GM21360 (cell line): Measurements from ENCODE around the gene KIF24.
"Not testable (repeated sequence)": the region's sequence is repeated elsewhere in the genome, so short reads cannot be mapped to it uniquely, and the experiment has no call there.

ENCODE experiments used
- ATAC-seq: cut with Tn5 transposase; IDR thresholded peaks from one replicate; pipeline ENCODE4 v1.9.1; 2021; ENCODE audit warnings: mild to moderate bottlenecking, moderate library complexity; ENCODE audit not compliant: unreplicated experiment

KIF24 gene

GRCh38 chr9:34363619-34364351 is 34.7 kb upstream of the KIF24 start:
- no peak for ATAC-seq

GRCh38 chr9:34362614-34363214 is 33.6 kb upstream of the KIF24 start:
- ATAC-seq = no peak

GRCh38 chr9:34352957-34353356 is 23.9 kb upstream of the KIF24 start:
- not testable (repeated sequence) for ATAC-seq

- ATAC-seq = not testable (repeated sequence)
Observed at GRCh38 chr9:34352122-34352652, 23.1 kb upstream of the KIF24 start.

GRCh38 chr9:34349324-34349723 is 20.3 kb upstream of the KIF24 start:
- no peak for ATAC-seq

- no peak for ATAC-seq
Observed at GRCh38 chr9:34347800-34348158, 18.7 kb upstream of the KIF24 start.

GRCh38 chr9:34346873-34347799 is 18.1 kb upstream of the KIF24 start:
- no peak for ATAC-seq

- no peak for ATAC-seq
Observed at GRCh38 chr9:34343605-34344004, 14.5 kb upstream of the KIF24 start.

- ATAC-seq = no peak
Observed at GRCh38 chr9:34343090-34343489, 14.0 kb upstream of the KIF24 start.

- no peak for ATAC-seq
Observed at GRCh38 chr9:34341659-34342295, 12.7 kb upstream of the KIF24 start.

GRCh38 chr9:34338665-34339385 is 9.8 kb upstream of the KIF24 start:
- ATAC-seq = no peak

GRCh38 chr9:34338079-34338478 is 9.0 kb upstream of the KIF24 start:
- not testable (repeated sequence) for ATAC-seq

GRCh38 chr9:34337403-34337802 is 8.3 kb upstream of the KIF24 start:
- no peak for ATAC-seq

GRCh38 chr9:34335376-34335775 is 6.3 kb upstream of the KIF24 start:
- no peak for ATAC-seq

- no peak for ATAC-seq
Observed at GRCh38 chr9:34334916-34335315, 5.8 kb upstream of the KIF24 start.

- ATAC-seq = no peak
Observed at GRCh38 chr9:34334337-34334824, 5.3 kb upstream of the KIF24 start.

- ATAC-seq = no peak
Observed at GRCh38 chr9:34333836-34334235, 4.8 kb upstream of the KIF24 start.

- no peak for ATAC-seq
Observed at GRCh38 chr9:34332076-34332964, 3.3 kb upstream of the KIF24 start.

- ATAC-seq = no peak
Observed at GRCh38 chr9:34331196-34331595, 2.1 kb upstream of the KIF24 start.
